GM19023 (cell line): ENCODE measurements around the gene FBXO34.
"Not testable (repeated sequence)": the region's sequence is repeated elsewhere in the genome, so short reads cannot be mapped to it uniquely, and the experiment has no call there.

ENCODE experiments used
- ATAC-seq: cut with Tn5 transposase; IDR thresholded peaks from one replicate; pipeline ENCODE4 v1.9.1; 2021; ENCODE audit warnings: mild to moderate bottlenecking, moderate library complexity; ENCODE audit not compliant: unreplicated experiment

The FBXO34 gene

DNA sequence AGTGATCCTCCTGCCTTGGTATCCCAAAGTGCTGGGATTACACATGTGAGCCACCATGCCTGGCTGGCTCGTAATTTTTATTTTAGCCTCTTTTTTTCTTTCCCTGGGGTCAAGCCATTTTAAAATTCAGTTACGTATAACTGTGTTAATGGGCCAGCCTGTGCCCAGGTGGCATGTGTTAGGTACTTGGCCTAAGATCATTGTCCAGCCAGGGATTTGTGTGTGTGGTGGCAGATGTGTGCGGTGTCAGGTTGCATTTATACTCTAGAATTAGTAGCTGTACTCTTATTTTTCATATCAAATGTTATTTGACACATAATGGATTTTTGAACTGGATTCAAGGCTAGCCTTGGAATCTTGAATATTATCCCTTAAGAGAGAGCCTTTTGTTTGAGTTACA lies 69.3 kb downstream of the FBXO34 start:
- no peak for ATAC-seq

DNA sequence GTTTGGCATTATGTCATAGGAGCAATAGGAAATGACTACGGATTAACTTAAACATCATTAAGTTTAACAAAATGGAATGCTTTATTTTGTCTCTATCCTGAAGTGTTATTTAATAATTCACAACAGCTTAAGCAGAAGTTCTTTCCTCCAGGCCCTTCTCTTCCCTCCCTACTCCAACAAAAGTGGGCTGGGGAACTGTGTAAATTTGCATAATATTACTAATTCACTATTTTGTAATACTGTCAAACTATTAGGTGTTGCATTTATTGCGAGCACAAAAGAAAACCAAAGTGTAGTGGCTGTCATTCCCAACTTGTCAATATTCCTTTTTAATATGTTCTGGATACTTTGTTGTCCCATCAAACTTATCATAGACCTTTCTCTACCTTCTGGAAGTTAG lies 70.6 kb downstream of the FBXO34 start:
- ATAC-seq = no peak

DNA sequence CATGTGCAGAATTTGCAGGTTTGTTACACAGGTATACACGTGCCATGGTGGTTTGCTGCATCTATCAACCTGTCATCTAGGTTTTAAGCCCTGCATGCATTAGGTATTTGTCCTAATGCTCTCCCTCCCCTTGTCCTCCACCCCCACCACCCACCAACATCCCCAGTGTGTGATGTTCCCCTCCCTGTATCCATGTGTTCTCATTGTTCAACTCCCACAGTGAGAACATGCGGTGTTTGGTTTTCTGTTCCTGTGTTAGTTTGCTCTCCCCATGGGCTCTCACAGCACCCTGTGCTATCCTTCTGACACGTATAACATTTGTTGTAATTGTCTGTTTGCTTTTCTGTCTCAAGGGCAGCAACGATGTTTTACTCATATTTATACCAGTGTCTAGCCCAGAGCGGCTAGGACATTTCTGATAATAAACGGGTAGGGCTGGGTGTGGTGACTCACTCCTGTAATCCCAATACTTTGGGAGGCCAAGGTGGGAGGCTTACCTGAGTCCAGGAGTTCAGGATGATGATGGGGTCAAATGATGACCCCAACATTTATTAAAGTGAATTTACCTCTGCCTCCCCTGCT lies 73.5 kb downstream of the FBXO34 start:
- not testable (repeated sequence) for ATAC-seq

DNA sequence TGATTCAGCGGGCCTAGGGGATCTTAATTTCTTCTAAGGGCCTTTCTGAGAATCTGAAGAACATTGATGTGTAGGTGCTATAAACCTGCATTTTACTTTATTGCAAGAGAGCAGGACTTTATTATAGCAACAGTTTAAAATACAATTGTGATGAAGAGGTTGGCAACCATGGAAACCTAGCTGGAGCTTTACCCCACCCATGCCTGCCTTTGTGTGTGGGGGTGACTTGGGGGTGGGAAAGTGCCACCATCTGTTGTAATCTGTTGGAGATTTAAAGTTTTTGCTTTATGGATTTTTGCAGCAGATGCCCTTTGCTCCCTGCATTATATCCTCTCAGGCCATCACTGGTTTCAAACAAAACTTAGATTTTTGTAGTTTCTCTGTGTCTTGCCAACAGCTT lies 75.8 kb downstream of the FBXO34 start:
- no peak for ATAC-seq

DNA sequence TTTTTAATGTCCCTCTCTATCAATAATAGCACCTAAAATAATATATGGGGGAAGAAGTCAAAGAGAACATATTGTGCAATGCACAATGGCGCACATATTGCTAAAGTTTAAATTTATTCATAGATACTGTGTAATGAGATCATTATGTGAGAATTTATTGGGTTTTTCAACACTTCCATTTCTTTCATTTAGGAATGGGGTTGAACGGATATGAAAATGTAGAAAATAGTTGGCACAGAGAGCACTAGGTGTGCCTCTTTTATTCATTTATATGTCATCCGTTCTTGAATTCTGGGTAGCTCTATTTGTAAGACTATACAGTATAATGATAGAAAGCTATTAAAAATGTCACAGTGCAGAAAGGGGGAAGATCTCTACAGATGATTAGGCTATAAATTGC lies 76.5 kb downstream of the FBXO34 start:
- no peak for ATAC-seq

DNA sequence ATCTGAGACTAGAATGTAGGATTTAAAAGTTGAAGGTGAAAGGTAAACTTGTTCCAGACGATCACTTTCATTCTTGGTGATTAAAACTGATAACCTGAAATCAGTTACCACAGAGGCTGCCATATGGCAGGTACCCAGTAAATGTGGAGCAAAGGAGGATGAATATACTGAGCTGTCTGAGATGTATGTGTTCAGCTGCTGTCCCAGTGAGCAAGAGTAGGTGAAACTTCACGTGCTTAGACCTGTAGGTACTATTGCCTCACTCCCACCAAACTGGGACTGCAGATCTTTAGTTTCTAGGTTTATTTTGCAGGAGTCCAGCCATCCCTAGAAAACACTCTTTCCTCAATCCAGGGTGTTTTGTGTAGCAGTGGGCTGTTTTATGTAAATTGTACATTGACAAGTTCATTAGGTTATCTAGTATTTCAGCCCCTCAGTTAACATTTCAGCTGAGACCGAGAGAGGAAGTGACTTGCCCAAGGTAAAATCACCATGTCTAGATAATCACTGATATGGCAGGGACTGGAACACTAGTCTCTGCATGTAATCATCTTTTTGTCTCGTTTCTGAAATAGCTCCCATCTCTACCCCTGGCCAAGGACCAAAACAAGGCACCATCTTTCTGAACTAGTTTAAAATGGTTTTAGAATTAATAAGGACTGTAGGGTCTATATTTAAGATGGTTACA lies 77.7 kb downstream of the FBXO34 start:
- ATAC-seq = no peak

DNA sequence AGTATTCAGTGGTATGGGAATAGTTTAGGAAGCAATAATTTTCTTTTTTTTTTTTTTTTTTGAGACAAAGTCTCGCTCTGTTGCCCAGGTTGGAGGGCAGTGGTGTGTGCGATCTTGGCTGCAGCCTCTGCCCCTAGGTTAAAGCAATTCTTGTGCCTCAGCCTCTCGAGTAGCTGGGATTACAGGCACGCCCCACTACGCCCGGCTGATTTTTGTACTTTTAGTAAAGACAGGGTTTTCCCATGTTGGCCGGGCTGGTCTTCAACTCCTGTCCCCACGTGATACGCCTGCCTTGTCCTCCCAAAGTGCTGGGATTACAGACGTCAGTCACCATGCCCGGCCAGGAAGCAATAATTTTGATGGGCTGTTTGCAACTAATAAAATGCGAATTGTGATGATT lies 78.3 kb downstream of the FBXO34 start:
- no peak for ATAC-seq

DNA sequence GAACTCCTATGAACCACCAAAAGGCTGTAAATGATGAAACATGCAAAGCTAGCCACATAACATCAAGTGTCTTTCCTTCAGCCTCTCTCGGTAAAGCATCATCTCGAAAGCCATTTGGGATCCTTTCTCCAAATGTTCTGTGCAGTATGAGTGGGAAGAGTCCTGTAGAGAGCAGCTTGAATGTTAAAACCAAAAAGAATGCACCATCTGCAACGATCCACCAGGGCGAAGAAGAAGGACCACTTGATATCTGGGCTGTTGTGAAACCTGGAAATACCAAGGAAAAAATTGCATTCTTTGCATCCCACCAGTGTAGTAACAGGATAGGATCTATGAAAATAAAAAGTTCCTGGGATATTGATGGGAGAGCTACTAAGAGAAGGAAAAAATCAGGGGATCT lies 79.2 kb downstream of the FBXO34 start:
- ATAC-seq = no peak

DNA sequence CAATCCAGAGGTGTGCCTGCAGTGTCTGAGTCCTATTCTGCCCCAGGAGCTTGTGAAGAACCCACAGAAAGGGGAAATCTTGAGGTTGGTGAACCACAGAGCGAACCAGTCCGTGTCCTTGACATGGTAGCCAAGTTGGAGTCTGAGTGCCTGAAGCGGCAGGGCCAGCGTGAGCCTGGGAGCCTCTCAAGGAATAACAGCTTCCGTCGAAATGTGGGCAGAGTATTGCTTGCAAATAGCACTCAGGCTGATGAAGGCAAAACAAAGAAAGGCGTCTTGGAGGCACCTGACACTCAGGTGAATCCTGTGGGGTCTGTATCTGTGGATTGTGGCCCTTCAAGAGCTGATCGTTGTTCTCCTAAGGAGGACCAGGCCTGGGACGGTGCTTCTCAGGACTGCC lies 79.9 kb downstream of the FBXO34 start:
- ATAC-seq = no peak

DNA sequence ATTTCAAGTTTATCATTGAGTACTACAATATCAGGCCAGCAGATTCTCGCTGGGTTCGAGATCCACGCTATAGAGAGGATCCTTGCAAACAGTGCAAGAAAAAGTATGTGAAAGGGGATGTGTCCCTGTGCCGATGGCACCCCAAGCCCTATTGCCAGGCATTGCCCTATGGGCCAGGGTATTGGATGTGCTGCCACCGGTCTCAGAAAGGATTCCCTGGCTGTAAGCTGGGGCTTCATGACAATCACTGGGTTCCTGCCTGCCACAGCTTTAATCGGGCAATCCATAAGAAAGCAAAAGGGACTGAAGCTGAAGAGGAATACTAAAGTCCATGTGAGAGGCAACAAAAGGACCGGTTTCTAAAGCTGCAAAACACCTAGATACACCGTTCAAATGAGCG lies 81.0 kb downstream of the FBXO34 start:
- ATAC-seq = no peak

DNA sequence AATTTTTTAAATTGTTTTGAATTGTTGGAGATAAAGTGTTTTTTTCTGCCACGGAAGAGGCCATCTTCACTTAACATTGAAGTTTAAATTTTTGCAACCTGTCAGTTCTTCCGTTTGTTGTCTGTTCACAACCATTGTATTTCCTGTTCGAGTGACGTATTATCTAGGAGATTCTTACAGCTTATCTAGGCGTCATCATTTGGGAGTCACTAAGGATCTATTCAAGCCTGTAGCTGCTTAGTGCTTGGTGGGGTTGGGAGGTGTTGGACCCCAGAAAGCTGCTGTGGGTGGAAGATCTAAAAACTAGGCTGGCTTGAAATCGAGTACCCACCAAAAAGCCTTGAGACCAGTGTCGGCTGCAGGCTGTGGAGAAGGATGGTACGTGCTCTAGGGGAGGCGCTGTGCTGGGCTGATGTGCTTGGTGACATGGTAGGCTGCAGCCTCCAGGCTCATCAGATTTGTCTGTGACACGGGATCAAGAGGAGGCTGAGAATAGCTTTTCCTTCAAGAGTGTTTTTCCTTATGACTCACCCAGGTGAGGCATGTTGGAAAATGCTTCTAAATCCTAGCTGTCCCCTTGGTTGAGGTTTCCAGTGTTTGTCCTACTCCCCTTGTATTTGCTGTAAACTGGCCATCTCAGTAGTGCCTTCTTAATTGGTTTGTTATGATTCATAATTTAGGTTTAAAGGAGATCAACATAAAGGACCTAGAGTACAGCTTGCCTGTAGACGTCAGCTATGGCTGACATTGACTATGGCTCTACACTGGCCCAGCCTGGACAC lies 82.7 kb downstream of the FBXO34 start:
- no peak for ATAC-seq

DNA sequence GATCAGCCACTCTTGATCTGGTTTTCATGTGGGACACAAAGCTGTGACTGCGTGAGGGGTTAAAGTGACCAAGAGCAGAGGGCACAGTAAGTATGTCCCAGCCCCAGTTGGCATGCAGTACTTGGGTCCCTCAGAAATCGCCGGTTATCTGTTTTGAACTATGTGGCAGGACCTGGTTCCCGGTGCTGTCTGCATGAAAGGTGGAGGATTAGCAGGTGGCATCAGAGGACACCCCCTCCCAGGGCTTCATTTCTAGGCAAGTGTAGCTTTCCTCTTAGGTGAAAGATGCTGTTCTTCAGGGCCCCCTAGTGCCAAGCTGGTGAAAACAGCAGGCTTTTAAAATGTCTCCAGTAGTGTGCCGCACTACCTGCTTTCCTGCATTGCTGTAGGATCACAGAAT lies 83.3 kb downstream of the FBXO34 start:
- peak; percentile 73 for ATAC-seq

DNA sequence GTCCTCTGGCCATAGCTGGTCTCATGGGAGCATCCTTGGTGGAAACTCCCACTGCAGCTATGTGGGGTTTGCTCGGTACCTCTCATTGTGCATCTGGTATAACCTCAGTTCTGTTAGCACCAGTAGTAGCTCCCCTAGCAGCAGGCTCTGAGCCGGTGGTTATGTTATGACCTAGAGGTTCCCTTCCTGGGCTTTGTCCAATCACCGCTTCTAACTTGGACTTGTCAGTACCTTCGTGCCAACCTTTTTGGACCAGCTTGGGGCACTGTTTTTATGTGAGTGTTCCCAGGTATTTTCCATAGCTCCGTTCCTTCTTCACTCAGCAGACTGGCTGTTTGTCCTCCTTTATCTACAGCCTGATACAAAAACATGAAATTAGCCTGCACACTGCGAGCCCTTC lies 84.7 kb downstream of the FBXO34 start:
- ATAC-seq = no peak

DNA sequence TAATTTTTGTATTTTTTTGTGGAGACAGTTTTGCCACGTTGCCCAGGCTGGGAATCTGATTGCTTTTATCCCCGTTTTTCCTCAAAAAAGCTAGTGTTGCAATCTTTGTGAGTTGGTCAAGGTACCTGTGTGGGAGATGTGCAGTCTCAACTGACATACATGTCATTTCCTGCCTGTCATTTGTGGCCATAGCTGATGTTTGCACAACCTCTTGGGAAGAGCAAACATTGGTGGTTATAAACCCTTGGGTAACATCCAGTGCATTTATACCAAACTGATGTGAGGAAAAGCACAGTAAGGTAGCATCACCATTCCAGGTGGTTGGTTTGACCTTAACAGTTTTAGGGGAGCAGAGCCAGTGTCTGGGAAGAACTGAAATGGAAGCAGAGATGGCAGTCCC lies 85.7 kb downstream of the FBXO34 start:
- no peak for ATAC-seq

DNA sequence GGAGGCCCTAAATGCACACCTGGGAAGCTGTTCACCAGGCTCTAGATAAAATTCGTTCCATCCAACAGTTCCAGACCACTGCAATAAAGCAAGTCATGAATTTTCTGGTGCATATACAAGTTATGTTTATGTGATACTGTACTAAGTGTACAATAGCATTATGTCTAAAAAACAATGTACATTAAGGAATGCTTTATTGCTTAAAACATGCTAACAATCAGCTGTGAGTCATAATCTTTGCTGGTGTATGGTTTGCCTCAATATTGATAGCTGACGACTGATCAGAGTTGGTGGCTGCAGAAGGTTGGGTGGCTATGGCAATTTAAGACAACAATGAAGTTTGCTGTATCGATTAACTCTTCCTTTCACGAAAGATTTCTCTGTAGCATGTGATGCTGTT lies 88.1 kb downstream of the FBXO34 start:
- no peak for ATAC-seq

DNA sequence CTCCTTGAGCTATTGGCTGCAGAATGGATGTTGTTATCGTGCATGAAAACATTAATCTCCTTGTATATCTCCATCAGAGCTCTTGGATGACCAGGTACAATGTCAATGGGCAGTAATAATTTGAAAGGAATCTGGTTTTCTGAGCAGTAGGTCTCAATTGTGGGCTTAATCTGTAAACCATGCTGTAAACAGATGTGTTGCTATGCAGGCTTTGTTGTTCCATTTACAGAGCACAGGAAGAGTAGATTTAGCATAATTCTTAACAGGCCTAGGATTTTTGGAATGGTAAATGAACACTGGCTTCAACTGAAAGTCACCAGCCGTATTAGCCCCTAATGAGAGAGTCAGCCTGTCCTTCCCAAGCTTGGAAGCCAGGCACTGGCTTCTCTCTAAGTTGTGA lies 90.0 kb downstream of the FBXO34 start:
- ATAC-seq = no peak

DNA sequence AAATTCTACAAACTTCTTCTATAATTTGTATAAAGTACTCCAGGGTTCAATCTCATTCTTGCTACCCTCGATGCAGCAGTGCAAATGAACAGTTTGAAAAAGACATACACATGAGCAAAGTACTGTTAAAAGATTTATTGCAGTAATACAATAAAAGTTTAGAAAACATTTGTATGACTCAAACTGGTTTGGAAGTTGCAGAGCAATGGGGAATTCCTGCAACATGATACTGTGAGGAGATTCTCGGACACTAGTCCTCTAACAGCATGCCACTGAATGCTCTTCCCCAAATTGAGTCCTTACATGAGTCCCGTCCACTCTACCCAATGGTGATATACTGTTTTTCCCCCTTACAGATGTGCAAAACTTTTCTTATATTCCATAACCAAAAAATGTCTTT lies 95.0 kb downstream of the FBXO34 start:
- no peak for ATAC-seq

DNA sequence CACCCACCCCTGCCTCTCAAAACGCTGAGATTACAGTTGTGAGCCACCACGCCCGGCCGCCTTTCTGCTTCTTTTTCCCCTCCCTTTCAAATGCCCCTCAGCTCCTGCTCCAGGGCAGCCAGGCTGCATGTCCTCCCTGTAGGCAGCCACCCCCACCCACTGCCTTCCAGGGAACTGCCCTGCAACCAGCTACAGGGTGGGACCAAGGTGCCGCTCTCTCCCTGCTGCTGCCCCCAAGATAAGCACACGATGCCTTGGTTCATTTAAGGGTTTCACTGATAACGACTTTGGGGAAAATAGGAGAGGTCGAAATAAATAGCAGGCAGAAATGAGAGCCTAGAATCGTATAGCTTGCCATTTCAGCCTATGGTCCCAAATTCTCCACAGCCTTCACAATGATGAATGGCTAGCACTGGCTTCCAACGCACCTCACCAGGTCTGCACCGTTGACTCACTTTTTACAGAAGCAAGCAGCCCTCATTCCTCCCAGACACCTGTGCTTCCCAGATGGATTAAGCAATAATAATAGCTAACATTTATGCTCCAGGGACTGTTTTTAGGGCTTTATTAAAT lies 99.7 kb downstream of the FBXO34 start:
- no peak for ATAC-seq

DNA sequence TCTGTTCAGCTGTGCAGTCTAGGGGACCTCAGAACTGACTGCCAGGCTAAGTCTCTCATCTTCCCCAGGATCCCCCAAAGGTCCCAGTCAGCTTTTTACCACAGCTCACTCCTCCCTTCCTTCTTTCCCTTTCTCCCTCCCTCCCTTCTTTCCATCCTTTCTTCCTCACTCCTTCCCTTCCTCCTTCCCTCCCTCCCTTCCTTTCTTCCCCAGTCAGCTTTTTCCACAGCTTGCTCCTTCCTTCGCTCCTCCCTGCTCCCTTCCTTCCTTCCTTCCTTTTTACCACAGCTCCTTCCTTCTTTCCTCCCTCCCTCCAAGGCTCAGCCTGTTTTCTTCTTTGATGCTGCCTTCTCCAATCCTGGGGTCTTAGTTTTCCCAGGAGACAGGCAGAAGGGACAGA lies 101.2 kb downstream of the FBXO34 start:
- ATAC-seq = no peak

DNA sequence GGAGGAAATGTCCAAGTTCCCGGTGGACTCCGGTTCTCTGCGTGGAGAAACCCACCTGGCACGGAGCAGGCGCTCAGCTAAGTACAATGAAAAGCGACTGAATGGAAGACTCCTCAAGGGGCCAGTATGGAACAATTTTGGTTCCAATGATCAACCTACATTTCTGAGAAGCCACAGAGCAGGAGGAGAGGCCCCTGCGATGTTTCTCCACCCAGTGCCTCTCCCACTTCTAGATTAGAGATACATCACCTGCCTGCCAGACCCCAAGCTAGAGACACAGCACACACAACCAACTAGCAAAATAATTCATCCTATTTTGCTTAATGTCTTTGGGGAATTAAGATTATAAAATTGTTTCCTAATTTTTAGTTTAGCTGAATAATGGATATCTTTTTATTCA lies 101.6 kb downstream of the FBXO34 start:
- ATAC-seq = no peak

DNA sequence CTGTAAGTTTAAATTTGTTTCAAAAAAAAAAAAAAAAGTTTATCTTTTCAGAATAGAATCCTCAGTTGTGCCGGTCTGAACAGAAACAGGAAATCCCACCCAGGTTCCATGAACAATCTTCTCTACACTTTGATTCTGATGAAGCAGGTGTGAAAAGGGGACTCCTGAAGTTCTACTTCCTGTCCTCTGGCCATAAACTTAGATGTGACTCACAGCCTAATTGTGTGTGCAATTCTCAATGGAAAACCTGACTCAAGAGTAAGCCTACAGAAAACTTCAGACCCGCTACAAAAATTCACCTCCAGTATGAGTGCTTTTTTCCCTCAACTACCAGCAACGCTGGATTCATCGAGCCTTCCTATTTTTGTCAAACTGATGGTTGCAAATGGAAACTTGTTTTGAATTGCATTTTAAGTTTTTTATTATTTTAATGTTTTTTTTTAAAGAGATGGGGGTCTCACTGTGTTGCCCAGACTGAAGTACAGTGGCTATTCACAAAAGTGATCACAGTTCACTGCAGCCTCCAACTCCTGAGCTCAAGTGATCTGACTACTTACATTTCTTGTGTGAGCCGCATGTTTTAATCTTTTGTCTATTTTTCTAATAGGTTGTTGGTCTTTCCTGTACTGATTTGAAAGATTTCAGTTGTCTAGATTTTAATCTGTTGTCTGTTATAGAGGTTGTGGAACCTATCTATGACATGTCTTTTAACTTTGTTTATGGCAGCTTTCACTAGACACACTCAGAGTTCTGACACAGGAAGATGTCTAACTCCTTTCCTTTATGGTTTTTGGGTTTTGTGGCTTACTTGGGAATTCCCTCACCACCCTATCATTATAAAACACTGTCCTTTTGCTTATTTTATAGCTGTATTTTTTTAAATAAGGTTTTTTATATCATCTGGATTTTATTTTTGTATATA lies 102.8 kb downstream of the FBXO34 start:
- no peak for ATAC-seq
